Adrenal gland (tissue), 5 donors: ENCODE results near the gene ASTN2.

Experiments
- CTCF ChIP-seq, 6 experiments: fragments of 450-650 bp in 4 of 6; fragments of 200-600 bp in 2 of 6; sonication (generic) in 1 of 6; IDR thresholded peaks; 1 replicate in 5 of 6; 2 replicates in 1 of 6; pipeline versions ENCODE4 v1.5.1 to v1.8.0; 2016 to 2021; ENCODE audit warnings: antibody characterized with exemption in 6 of 6, mild to moderate bottlenecking in 2 of 6, moderate library complexity in 1 of 6
- POLR2A ChIP-seq, 2 donors: fragments of 450-650 bp; IDR thresholded peaks; one replicate each; pipeline ENCODE4 v1.6.1; 2017; ENCODE audit warnings: antibody characterized with exemption in 2 of 2, mild to moderate bottlenecking in 2 of 2, moderate library complexity in 1 of 2
- donor health status: DM: no; HTN: no; CAD: no.

DNA sequence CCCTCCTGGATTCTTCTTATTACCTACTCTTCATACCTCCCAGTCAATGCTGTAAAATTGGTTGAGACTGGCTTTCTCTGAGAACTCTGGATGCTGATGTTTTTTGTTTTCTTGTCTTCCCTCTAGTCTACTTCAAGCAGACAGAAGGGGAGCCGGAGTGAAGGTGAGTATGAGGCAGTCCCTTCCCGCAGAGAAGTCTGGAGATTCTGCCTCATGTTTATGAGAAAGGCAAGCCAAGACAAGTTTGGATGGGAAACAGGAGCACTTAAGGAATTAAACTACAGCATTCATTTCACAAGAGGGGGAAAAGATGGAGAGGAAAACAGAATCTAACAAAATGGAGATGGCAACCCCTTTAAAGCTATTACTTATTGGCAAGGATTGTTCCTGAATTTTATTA is 481.6 kb downstream of the ASTN2 start:
- TF ChIP-seq CTCF (IDR thresholded peaks at IDR 0.05) (no peak), POLR2A (IDR thresholded peaks at IDR 0.05) (no peak)
